Large intestine (tissue), 3 donors: ENCODE results near the gene TPP1. TPM values are rescaled to one million over a fixed set of nuclear protein-coding genes. Genes with fewer than 3 reads are reported as not detected.

Source experiments
- DNase-seq, 2 donors: peaks; one replicate each; pipeline versions ENCODE4 v3.0.0 to v3.0.0-alpha.2; 2013
- H3K27ac ChIP-seq: one replicate; pipeline ENCODE4 v1.5.1; 2013; ENCODE audit warnings: low read length
- H3K27me3 ChIP-seq: 2 replicates; pipeline ENCODE4 v1.6.1; 2013; ENCODE audit warnings: low read length; ENCODE audit not compliant: control insufficient read depth, insufficient read depth
- H3K36me3 ChIP-seq: 2 replicates; pipeline ENCODE4 v1.6.1; 2013; ENCODE audit warnings: low read length; ENCODE audit not compliant: control insufficient read depth, insufficient read depth
- H3K4me1 ChIP-seq: one replicate; pipeline ENCODE4 v1.6.1; 2013; ENCODE audit warnings: low read length; ENCODE audit not compliant: control insufficient read depth, insufficient read depth
- H3K4me3 ChIP-seq: one replicate; pipeline ENCODE4 v1.5.1; 2013; ENCODE audit warnings: low read length
- H3K9me3 ChIP-seq: one replicate; pipeline ENCODE4 v1.6.1; 2013; ENCODE audit warnings: mild to moderate bottlenecking, low read depth, low read length, moderate library complexity; ENCODE audit not compliant: control insufficient read depth
- WGBS: methylation state at CpG from one replicate; pipeline ENCODE4 v1.1.5; 2013; ENCODE audit warnings: low lambda C conversion rate; ENCODE audit not compliant: insufficient coverage; 5-methylcytosine and 5-hydroxymethylcytosine counted together
- polyA plus RNA-seq: library from polyadenylated mRNA; unstranded; fragments of 120-200 nt; gene quantifications from one replicate; pipeline ENCODE4 v1.2.1, GENCODE V29; 2013

Gene TPP1
- polyA plus RNA-seq, 1 donor = 310 TPM

DNA sequence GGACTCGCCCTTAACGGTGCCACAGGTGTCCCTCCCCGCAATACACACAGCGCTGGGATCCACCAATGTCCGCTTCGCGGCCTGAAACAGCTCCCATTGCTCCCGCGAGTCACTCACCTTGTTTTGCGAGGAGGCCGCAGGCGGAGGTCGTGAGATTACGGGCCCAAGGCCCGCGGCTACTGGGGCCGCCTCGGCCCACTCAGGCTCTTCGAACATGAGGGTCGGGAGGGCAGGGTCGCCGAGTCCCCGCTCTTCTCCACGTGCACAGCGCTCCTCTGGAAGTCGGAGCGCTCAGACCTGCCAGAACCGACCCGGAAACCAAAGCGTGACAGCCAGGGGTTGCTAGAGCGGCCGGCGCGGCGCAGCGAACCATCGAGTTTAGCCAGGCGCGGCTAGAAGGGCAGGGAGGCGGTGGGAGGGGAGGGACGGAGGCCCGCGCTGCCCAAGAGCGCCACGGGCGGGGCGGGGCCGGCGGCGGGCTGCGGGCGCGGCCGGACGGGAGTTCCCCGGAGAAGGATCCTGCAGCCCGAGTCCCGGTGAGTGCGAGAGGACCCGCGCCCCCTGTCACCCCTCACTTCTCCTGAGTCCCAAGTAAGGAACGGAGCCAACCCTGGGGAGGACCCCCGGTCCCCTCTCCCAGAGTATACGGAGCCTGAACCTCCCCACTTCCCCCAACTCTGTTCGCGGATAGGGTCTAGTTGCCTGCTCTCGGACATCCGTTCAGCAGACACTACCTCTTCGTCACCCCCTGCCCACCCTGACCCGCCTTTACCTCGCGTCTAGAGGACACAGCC is 15.7 kb downstream of the TPP1 start, which contains the start of the genes ILK and RRP8:
Gene ILK, plus strand, starts transcription at position 488 of the 794 bp plus-strand sequence. CDS start 498 bp downstream, outside the sequence.
Gene RRP8, minus strand, starts transcription at position 330 of the 794 bp plus-strand sequence. Its CDS starts 114 bp downstream, at position 216.
- WGBS = no CpG with 5 or more reads among the region's 72 CpGs
- Histone ChIP-seq H3K4me3 (peak within 1 kb of the TSS; percentile 96), H3K4me1 (peaks cover 59% of the 10 kb centered on the region), H3K27ac (peak within 1 kb of the TSS; percentile 97), H3K27me3 (no peaks in the 10 kb centered on the region), H3K36me3 (peaks cover 43% of the 10 kb centered on the region), H3K9me3 (no peaks in the 10 kb centered on the region)
- DNase-seq = peak; percentile 87 to 96

GRCh38 chr11:6602096-6602940 is 16.9 kb downstream of the TPP1 start:
- Histone ChIP-seq H3K4me3 (peak overlapping the region; percentile 96), H3K4me1 (peaks cover 53% of the 10 kb centered on the region), H3K27me3 (no peaks in the 10 kb centered on the region), H3K36me3 (peaks cover 40% of the 10 kb centered on the region), H3K9me3 (no peaks in the 10 kb centered on the region), H3K27ac (peak overlapping the region; percentile 74)
- DNase-seq = no peak
- whole genome bisulfite sequencing = 20% methylated on average over 1 of the region's 7 CpGs

- Histone ChIP-seq H3K27ac (no peak overlapping the region), H3K4me1 (peaks cover 41% of the 10 kb centered on the region), H3K4me3 (no peak overlapping the region), H3K27me3 (no peaks in the 10 kb centered on the region), H3K36me3 (peaks cover 52% of the 10 kb centered on the region), H3K9me3 (no peaks in the 10 kb centered on the region)
- DNase-seq = no peak
- no CpG with 5 or more reads among the region's 13 CpGs for WGBS
Measured at GRCh38 chr11:6601041-6601461, 18.2 kb downstream of the TPP1 start.

DNA sequence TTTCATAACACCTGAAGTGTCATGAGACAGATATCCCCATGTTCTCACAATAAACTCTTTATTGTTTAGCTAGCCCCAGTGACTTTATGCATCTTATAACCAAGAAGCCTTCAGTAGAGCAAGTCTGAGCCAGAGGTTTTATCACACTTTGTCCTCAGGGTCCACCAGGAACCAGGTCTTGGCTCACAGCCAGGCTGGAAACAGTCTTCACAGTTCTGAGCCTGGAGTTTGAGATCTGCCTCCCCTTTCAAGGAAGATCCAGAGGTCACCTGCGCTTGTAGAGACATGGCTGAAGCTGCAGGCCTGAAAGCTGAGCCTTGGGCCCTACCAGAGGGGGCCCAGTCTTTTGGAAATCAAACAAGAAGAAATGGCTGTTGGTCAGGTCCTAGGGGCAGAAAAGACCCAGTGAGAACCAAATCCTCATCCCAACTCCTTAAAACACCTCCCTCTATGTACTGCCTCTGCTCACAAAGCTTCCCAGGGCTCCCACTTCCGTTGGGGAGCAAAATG is 19.3 kb downstream of the TPP1 start:
- H3K27me3 ChIP-seq = no peaks in the 10 kb centered on the region
- peaks cover 31% of the 10 kb centered on the region for H3K4me1 ChIP-seq
- peak overlapping the region; percentile 64 for H3K27ac ChIP-seq
- no CpG with 5 or more reads among the region's 2 CpGs for WGBS
- H3K36me3 ChIP-seq = peaks cover 52% of the 10 kb centered on the region
- no peak overlapping the region for H3K4me3 ChIP-seq
- no peaks in the 10 kb centered on the region for H3K9me3 ChIP-seq
- peak; percentile 83 to 91 for DNase-seq

DNA sequence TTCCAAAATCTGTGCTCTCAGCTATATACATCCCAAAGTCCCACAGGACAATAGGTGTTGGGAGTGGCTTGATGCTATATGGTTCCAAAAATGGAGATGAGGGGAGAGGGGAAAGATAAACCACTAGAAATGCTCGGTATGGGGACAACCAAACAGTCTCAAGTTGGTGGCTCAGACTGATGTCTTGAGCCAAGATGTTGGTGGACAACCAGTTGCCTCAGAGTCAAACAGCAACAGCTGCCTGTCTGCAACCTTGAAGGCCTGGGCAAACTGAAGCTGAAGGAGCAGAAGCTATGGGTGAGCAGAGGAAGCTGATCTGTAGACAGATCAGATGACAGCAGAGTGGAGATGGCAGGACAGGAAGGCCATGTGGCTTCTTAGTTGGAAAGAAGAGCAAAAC is 19.8 kb downstream of the TPP1 start:
- H3K4me3 ChIP-seq = no peak overlapping the region
- H3K9me3 ChIP-seq = no peaks in the 10 kb centered on the region
- peaks cover 29% of the 10 kb centered on the region for H3K4me1 ChIP-seq
- WGBS = no CpG with 5 or more reads among the region's 1 CpG
- H3K27me3 ChIP-seq = no peaks in the 10 kb centered on the region
- H3K36me3 ChIP-seq = peaks cover 52% of the 10 kb centered on the region
- no peak for DNase-seq
- H3K27ac ChIP-seq = peak overlapping the region; percentile 64

- peaks cover 29% of the 10 kb centered on the region for H3K4me1 ChIP-seq
- DNase-seq = peak in 1 of 2 donors; percentile 72
- peak overlapping the region; percentile 50 for H3K27ac ChIP-seq
- H3K4me3 ChIP-seq = no peak overlapping the region
- H3K9me3 ChIP-seq = no peaks in the 10 kb centered on the region
- WGBS = no CpG with 5 or more reads among the region's 3 CpGs
- H3K27me3 ChIP-seq = no peaks in the 10 kb centered on the region
- H3K36me3 ChIP-seq = peaks cover 56% of the 10 kb centered on the region
Measured at GRCh38 chr11:6598555-6598954, 20.7 kb downstream of the TPP1 start.

GRCh38 chr11:6596239-6596877 is 22.9 kb downstream of the TPP1 start:
- Histone ChIP-seq H3K27me3 (no peaks in the 10 kb centered on the region), H3K9me3 (no peaks in the 10 kb centered on the region), H3K4me1 (peaks cover 20% of the 10 kb centered on the region), H3K27ac (no peak overlapping the region), H3K36me3 (peaks cover 63% of the 10 kb centered on the region), H3K4me3 (no peak overlapping the region)
- DNase-seq = no peak
- 100% methylated on average over 1 of the region's 5 CpGs for WGBS

DNA sequence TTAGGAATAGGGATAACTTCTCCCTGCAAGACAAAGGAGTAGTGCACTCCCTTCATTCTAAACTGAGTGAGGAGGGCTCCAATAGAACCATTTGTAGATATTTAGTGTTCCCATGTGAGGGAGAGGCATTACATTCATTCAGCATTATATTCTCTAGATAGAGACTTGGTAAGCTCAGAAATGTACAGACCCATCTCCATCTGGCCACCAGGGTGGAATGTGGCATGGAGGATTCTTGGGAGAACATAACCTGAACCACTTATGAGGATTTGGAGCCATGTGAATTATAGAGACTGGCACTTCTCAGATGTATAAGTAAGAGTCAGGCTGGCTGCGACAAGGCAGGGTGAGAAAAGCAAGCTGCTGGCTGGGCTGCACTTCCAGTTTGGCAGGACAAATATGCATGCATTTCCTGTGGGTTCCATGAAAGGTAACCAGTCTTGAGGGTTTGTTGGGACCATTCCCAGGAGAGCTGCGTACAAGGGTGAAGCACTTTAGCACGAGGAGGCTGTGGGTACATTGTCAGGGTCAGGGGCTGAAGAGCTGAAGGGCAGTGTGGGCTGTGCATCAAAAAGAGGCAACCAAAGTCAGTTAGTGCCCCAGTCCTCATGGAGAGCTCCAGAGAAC is 25.0 kb downstream of the TPP1 start:
- Histone ChIP-seq H3K9me3 (no peaks in the 10 kb centered on the region), H3K4me3 (no peak overlapping the region), H3K27me3 (no peaks in the 10 kb centered on the region), H3K36me3 (peaks cover 42% of the 10 kb centered on the region), H3K4me1 (peaks cover 9% of the 10 kb centered on the region), H3K27ac (no peak overlapping the region)
- no CpG with 5 or more reads among the region's 3 CpGs for WGBS
- DNase-seq = no peak

DNA sequence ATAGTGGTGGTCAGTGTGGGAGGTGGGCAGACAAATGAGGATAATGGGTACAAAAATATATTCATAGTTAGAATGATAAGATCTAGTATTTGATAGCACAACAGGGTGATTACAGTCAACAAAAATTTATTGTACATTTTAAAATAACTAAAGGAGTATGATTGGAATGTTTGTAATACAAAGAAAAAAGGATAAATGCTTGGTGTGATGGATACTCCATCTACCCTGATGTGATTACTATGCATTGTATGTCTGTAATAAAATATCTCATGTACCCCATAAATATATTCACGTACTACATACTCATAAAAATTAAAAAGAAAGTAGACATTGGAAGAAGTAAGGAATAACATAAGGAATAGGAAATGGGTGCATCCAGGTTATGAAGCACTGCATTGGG is 31.2 kb downstream of the TPP1 start:
- H3K9me3 ChIP-seq = peaks cover 11% of the 10 kb centered on the region
- H3K4me3 ChIP-seq = no peak overlapping the region
- WGBS = 100% methylated on average over 1 of the region's 1 CpG
- H3K27me3 ChIP-seq = no peaks in the 10 kb centered on the region
- H3K4me1 ChIP-seq = no peaks in the 10 kb centered on the region
- H3K36me3 ChIP-seq = peaks cover 7% of the 10 kb centered on the region
- DNase-seq = no peak
- no peak overlapping the region for H3K27ac ChIP-seq
